GM19452 (cell line): ENCODE data around the gene GRM3.

Source experiments
- ATAC-seq: cut with Tn5 transposase; IDR thresholded peaks from one replicate; pipeline ENCODE4 v1.9.1; 2021; ENCODE audit not compliant: unreplicated experiment

The GRM3 gene

GRCh38 chr7:86785641-86786040 lies 141.9 kb downstream of the GRM3 start:
- ATAC-seq, result peak; percentile 61

DNA sequence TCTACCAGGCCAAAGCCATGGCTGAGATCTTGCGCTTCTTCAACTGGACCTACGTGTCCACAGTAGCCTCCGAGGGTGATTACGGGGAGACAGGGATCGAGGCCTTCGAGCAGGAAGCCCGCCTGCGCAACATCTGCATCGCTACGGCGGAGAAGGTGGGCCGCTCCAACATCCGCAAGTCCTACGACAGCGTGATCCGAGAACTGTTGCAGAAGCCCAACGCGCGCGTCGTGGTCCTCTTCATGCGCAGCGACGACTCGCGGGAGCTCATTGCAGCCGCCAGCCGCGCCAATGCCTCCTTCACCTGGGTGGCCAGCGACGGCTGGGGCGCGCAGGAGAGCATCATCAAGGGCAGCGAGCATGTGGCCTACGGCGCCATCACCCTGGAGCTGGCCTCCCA lies 142.7 kb downstream of the GRM3 start:
- ATAC-seq, result no peak

DNA sequence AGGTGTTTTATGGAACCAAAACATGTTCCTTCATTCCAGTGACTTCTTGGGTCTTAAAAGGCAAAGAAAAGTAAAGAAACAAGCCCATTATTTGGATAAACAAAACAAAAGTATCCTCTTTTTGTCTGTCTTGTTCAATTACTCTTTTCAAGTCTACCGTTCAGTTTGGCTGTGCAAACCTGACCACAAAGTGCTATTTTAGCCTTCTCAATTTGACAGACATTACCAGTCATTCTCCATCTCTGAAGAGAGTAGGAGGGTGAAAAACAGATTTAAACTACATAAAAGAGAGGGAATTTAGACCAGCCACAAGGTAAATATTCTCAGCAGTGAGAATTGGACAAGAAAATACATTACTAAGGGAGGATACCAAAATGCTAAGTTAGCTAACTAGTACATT lies 145.2 kb downstream of the GRM3 start:
- no peak for ATAC-seq

DNA sequence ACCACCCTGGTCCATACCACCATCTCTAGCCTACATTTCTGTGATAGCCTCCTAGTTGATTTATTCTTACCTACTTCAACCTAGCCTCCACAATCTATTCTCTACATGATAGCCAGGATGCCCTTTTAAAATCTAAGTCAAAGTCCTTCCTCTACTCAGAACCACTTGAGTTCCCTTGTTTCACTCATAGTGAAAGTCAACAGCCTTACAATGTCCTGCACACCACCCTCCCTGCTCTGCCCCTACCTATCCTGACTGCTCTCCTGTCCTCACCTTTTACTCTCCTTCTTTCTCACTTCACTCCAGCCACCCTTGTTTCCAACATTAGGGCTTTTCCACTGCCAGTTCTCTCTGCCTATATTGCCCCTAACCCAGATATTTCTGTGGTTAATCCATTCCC lies 146.7 kb downstream of the GRM3 start:
- ATAC-seq, result peak; percentile 49

DNA sequence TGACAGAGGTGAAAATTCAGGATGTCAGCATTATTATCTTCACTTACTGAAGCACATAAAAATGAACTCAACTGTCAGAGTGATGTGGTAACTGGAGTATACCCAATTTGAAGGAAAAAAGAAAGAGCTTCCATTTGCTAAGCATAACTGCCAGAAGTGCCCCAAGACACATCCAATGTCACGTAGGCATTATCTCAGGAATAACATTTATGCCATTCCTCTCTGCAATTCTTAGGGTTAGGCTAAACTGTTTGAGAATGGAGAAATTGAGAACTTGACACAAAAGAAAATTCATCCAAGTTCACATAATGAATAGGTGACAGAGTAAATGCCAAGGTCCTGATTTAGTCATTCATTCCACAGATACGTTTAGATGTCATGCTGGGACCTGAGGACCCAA lies 148.6 kb downstream of the GRM3 start:
- no peak for ATAC-seq

DNA sequence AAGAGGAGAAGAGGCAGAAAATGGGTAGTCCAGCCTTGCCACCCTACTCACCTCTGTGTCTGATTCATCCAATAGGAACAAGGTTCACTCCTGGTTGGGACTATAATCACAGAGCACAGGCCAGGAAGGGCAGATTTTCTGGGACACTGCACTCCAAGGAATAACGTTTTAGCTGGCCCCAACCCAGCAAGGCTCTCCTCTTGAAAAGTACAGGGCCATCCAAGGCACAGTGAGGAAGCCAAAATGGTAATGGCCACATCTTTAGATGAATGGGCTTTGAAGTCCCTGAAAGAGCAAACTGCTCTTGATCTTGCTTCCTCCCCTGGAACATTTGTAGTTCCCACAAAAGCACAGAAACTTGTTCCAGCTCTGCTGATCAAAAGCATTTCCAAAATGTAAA lies 149.4 kb downstream of the GRM3 start:
- ATAC-seq, result no peak

- no peak for ATAC-seq
These were observed 171.1 kb downstream of the GRM3 start for GRCh38 chr7:86814661-86815379.

DNA sequence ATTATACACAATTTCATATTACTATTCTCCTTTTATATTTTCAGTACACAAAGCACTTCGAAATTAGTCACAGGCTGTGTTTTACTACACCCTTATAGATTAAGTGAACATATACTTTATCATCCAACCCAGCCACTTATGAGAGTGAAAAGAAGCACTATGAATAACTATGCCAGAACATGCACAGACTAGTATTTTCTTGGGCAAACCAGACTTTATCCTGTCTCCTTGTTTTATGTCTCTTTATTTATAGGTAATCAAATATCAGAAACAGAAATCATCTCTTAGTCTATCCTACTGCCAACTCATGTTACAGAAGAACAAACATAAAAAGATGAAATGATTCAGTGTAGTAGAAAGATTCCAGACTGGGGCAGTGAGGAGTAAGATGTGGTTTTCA lies 171.8 kb downstream of the GRM3 start:
- no peak for ATAC-seq

DNA sequence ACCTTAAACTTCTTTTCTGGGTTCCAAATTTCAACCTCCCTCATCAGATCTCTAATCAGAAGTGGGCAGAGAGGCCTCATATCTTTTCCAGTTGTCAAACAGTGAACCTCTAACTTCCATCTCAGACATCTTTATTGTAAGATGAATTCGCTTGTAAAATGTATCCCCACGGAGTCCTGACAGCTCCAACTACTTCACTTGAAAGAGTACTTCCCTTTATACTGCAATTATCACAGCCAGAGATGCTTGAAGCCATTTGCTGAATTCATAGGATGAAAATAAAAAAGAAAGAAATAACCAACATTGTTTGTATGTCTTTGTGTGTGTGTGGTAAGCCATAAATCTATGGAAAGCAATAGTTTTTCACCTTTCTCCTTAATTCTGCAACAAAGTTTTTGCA lies 175.2 kb downstream of the GRM3 start:
- ATAC-seq, result no peak

DNA sequence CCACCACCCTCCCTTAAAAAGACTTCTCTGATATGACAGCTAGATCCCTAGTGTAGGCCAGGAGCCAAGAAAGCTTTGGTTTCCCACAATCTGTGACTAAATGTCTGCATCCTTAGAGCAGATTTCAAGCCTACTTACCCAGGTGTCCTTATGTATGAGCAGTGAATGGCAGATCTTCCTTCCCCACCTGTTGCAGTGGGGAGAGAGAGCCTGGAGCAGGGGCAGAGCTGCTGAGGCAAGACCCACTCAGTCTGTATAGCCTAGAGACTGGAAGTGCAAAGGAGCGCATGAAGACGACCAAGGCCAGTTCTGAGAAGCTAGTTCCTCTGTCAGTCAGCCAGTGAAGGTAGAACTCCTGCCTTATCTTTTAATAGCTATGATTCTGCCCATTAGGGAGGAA lies 180.1 kb downstream of the GRM3 start:
- no peak for ATAC-seq

DNA sequence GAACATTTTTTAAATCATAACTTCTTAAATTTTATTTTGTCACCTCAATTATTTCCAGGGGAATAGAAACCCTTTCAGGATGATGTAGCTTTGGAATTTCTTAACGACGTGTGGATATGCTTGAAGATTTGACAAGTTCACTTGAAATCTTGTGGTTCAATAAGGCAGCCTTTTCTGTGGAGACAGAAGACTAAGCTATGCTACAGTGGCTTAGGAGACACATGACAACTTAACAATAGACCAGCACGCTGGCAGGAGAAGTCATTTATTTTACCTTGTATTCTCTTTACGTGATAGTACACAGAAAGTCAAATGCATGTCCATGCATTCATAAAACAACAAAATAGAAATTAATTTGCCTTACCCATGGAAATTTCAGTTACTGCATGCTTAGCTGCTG lies 181.6 kb downstream of the GRM3 start:
- no peak for ATAC-seq

DNA sequence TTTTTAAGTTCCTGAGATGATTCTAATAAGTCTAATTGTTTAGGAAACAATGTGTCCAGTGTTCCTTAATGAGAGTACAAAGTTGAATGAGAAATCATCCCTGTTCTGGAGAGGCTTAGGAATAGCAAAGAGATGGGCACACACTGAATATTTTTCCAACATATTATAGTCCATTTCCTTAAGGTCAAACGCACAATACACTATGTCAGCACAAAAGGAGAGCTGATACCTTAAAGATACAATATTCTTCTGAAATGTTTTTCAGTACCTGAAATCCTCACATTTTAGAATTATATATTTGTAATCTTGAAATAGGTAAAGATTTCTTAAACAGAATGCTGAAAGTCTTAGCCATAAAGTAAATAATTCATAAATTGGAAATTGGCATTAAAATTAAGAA lies 183.2 kb downstream of the GRM3 start:
- no peak for ATAC-seq

DNA sequence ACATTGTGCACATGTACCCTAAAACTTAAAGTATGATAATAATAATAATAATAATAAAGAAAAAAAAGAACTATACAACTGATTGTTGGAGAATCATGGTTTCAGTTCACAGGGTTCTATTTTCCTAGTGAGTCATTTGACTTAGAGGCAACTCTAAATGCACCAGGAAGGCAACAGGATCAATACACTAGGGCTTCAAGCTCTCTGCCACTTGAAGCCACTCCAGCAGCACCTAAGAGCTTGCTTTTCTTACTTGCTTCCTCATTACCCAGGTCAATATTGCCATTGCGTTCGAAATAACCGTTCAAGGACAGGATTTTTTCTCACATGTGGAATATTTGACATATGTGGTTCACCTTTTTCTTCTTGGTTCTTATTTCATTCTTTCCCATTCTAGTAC lies 189.7 kb downstream of the GRM3 start:
- ATAC-seq, result no peak

DNA sequence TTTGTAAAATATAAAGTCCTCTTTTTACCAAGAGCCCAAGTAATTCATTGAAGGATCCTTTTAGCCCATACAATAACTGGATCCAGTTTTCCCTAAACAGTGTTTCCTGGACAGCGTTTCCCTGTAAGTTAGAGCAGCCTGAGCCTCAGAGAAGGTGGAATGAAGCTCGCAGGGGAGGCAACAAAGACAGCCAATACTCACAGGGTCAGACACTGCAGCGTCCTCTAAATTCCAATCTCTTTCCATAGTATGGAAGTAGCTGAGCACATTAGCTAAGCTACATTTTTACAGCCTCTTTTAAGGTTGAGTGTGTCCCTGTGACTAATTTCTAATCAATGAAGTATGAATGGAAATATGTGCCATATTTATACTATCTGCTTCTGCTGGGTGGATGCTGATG lies 193.5 kb downstream of the GRM3 start:
- no peak for ATAC-seq

- ATAC-seq, result no peak
These were observed 200.9 kb downstream of the GRM3 start for GRCh38 chr7:86844608-86845007.

DNA sequence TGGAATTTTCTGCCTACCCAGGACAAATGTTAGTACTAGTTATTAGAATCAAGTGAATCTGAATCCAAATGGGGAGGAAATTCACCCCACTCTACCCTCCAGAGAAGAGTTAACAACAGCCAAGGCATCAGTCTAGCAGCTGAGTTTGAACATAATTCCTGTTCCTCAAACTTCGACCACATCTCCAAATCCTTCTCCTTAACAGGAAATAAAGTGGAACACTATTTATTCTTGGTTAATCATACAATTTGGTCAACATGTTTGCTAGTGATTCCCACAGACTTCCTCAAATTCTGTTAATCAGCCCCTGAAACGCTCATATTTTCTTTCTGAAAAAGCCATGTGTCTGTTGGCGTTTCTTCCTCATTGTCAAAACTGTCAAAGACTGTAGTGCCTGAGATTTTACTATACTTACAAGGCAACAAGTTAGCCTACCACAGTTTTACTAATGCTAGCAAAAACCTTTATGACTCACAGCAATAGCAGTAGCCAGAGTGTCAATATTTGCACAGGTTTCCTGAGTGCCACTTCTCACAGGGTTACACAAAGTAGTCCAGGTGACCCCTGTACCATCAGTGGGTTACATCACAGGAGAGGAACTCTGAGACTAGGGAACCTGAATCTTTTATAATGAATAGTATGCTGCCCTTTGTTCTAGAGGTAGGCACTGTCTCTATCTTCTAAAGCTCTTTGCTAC lies 202.9 kb downstream of the GRM3 start:
- ATAC-seq, result no peak

DNA sequence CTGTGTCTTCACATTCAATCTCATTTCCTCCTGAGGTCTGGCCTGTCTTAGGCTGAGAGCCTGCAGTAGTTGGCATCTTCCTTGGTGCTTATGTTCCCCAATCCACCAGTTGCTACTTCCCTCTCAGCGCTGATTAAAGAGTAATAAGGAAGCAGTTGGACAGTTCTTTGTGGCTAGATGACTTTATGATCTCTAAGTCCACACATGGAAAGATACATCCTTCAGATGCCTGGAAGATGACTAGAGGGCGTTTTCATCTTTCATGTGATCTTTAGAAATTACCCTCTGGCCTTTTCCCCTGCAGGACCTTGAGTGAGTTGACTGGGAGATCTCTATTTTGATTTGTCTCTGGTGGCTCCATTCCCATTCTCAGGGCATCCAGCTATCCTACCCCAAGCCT lies 204.5 kb downstream of the GRM3 start:
- ATAC-seq, result no peak

DNA sequence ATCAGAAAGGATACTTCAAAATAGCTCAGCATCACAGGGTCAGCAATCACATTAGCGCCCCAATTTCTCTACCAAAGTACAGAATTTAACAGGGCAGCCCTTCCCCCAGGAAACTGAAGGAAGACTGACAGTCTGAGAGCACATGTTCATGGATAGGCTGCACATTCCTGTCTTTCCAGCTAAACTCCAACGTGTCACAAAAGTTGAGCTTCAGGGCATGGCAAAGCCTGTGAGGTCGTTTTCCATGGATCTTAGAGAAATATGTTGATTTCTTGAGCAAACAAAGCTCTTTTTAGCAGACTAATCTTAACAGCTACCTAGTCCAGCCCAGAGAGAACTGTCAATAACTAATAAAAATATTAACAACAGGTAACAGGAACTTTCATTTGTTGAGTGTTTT lies 207.9 kb downstream of the GRM3 start:
- no peak for ATAC-seq

GRCh38 chr7:86863452-86863851 lies 219.7 kb downstream of the GRM3 start:
- no peak for ATAC-seq

DNA sequence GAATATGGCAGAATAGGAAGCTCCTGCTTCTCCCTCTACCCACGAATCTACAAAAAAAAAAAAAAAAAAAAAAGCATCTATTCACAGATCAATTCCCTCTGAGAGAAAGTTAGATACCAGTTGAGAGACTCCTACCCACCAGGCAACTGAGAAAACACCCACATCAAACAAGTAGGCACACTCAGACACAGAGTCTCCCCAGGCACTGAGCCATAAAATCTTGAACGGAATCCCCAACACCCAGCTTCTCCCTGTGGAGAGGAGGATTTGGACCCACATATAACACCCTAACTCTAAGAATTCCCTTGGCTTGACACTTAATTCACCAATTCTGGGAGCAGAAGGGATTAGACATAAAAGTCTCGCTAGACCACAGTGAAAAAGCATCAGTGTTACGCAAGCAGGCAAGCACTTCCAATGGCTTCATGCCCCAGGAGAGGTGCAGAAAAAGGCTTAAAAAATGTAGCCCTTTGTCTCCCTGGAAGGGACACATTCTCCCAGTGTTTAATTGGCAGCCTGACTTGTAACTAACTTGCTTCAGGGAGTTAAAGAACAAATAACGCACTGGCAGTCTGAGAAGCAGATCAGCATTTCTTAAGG lies 223.6 kb downstream of the GRM3 start:
- no peak for ATAC-seq

DNA sequence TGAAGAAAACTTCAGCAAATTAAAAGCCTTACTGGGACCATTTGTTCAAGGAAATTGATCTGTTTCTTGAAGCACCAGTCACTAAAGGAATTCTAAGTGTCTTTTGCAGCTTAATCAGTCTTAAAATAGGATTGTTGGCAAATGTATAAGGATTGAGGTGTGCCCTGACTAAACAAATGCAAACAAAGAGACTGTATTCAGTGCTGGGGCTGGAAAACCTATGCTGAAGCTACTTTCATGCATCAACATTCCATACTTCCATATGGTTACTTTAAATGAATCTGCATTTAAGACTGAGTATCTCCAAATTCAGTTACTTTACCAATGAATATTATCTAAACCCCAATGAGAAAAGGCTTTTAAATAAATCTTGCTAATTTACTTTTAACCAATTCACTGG lies 232.4 kb downstream of the GRM3 start:
- no peak for ATAC-seq

DNA sequence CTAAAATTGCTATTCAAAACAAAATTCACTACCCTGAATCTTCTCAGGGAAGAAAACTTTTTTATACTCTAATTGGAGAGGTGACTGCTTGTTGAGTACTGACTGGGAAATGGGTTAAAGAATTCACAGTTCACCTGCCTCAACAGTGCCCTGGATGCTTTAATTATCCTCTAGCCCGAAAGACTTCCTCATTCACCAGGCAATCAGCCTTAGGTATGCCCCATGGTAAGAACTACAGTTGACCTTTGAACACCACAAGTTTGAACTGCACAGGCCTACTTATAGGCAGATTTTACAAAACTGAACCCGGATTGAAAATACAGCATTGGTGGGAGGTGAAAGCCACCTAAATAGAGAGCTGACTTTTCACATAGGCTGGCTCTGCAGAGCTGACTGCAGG lies 240.4 kb downstream of the GRM3 start:
- no peak for ATAC-seq

DNA sequence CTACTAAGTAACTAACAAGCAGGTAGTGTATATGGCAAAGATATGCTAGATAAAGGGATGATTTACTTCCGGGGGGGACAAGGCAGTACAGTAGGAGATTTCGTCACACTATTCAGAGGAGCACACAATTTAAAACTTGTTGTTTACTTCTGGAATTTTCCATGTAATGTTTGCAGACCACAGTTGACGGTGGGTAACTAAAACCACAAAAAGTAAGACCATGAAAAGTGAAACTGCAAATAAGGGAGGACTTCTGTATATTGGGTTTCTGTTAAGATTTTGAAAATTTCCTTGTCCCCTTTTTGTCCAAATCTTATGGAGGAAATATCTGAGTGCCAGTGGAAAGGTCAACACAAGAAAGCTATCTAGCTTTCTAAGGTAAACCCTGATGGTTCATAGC lies 245.8 kb downstream of the GRM3 start:
- ATAC-seq, result no peak
